GM12878 (cell line): Measurements from ENCODE around the gene ROBO4.

Experiments used
- NBN ChIP-seq: fragments of 450-650 bp; IDR thresholded peaks from 2 replicates; pipeline ENCODE4 v1.6.1; 2016
- POLR2AphosphoS2 ChIP-seq: IDR thresholded peaks from 2 replicates; pipeline ENCODE4 v1.6.1; 2011; ENCODE audit warnings: low read depth, mild to moderate bottlenecking, low read length, improper control_type of control experiment, moderate library complexity
- ZNF274 ChIP-seq: IDR thresholded peaks from one replicate; pipeline ENCODE4 v1.8.0; 2011; ENCODE audit not compliant: insufficient read length, insufficient read depth
- ZNF592 ChIP-seq: fragments of 450-650 bp; IDR thresholded peaks from 2 replicates; pipeline ENCODE4 v1.6.1; 2017; ENCODE audit warnings: mild to moderate bottlenecking, moderate library complexity
- TF ChIP-seq, protein P1 (sequence below): fragments of 450-650 bp; conservative IDR thresholded peaks from 2 replicates; pipeline ENCODE4 v1.6.1; 2017; ENCODE audit warnings: mild to moderate bottlenecking, moderate library complexity
- TF ChIP-seq, protein P2 (sequence below), 3 experiments: IDR thresholded peaks in 2 of 3; conservative IDR thresholded peaks in 1 of 3; 2 replicates each; pipeline ENCODE4 v1.5.1; 2011; ENCODE audit warnings: low read depth in 3 of 3, low read length in 3 of 3, mild to moderate bottlenecking in 3 of 3, control low read depth in 2 of 3, moderate library complexity in 2 of 3, inconsistent platforms in 1 of 3, mixed read lengths in 1 of 3; ENCODE audit not compliant: control insufficient read depth in 2 of 3, insufficient read depth in 1 of 3; ENCODE audit errors: extremely low read depth in 1 of 3

DNA sequence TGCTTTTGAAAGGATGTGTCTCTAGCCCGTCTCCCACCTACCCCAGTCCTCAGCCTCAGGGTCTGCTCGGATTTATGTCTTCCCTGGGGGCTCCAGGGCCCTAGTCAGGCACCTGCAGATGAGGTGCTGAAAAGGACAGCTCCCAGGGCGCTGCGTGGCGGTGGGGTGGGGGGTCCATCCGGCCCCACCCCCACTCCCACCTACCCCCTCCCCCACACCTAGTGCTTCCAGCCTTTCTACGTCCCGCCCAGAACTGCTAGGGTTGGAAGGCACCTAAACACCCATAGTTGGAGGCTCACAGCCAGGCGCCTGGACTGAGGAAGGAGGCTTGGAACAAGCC is 33.9 kb downstream of the ROBO4 start:
- TF ChIP-seq, protein P1, sequence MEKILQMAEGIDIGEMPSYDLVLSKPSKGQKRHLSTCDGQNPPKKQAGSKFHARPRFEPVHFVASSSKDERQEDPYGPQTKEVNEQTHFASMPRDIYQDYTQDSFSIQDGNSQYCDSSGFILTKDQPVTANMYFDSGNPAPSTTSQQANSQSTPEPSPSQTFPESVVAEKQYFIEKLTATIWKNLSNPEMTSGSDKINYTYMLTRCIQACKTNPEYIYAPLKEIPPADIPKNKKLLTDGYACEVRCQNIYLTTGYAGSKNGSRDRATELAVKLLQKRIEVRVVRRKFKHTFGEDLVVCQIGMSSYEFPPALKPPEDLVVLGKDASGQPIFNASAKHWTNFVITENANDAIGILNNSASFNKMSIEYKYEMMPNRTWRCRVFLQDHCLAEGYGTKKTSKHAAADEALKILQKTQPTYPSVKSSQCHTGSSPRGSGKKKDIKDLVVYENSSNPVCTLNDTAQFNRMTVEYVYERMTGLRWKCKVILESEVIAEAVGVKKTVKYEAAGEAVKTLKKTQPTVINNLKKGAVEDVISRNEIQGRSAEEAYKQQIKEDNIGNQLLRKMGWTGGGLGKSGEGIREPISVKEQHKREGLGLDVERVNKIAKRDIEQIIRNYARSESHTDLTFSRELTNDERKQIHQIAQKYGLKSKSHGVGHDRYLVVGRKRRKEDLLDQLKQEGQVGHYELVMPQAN: no peak
- no peak for TF ChIP-seq NBN
- TF ChIP-seq, protein P2, sequence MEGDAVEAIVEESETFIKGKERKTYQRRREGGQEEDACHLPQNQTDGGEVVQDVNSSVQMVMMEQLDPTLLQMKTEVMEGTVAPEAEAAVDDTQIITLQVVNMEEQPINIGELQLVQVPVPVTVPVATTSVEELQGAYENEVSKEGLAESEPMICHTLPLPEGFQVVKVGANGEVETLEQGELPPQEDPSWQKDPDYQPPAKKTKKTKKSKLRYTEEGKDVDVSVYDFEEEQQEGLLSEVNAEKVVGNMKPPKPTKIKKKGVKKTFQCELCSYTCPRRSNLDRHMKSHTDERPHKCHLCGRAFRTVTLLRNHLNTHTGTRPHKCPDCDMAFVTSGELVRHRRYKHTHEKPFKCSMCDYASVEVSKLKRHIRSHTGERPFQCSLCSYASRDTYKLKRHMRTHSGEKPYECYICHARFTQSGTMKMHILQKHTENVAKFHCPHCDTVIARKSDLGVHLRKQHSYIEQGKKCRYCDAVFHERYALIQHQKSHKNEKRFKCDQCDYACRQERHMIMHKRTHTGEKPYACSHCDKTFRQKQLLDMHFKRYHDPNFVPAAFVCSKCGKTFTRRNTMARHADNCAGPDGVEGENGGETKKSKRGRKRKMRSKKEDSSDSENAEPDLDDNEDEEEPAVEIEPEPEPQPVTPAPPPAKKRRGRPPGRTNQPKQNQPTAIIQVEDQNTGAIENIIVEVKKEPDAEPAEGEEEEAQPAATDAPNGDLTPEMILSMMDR (IDR thresholded peaks at IDR 0.05 in 2 of 3, conservative IDR thresholded peaks at IDR 0.05 in 1 of 3; ENCODE audit: control insufficient read depth in 2 of 3, extremely low read depth in 1 of 3, insufficient read depth in 1 of 3, low read depth in 3 of 3, low read length in 3 of 3): no peak
- TF ChIP-seq ZNF274: no peak
- TF ChIP-seq POLR2AphosphoS2: no peak
- TF ChIP-seq ZNF592: no peak
